ENCODE measurements around the gene ZNF445.

GRCh38 chr3:44398853-44399252 lies 78.6 kb downstream of the ZNF445 start:
- TF ChIP-seq CTCF (IDR thresholded peaks at IDR 0.05) (no peak), ZFX (IDR thresholded peaks at IDR 0.05; ENCODE audit: borderline replicate concordance) (no peak)
